Measurements from ENCODE around the gene ZNF112. TPM values are rescaled to one million over a fixed set of nuclear protein-coding genes. Genes with fewer than 3 reads are reported as not detected.

ZNF112 gene
- total RNA-seq, 1 experiment from 2014 or later: 8.2 TPM

GRCh38 chr19:44313231-44313630 is 43.2 kb downstream of the ZNF112 start:
- peaks cover 11% of the 10 kb centered on the region for H3K9me3 ChIP-seq (ENCODE audit: low read depth, low read length, poor library complexity, severe bottlenecking)
- intact Hi-C loops (cut with micrococcal nuclease; ENCODE audit: unreplicated experiment): no loop called here
- no peak for DNase-seq (ENCODE audit: low spot score)
- H3K36me3 ChIP-seq (ENCODE audit: insufficient read depth, low read length, poor library complexity, severe bottlenecking): no peaks in the 10 kb centered on the region
- TF ChIP-seq CTCF (conservative IDR thresholded peaks at IDR 0.05; ENCODE audit: low read depth, low read length): no peak
- TF ChIP-seq EZH2 (IDR thresholded peaks at IDR 0.05; ENCODE audit: borderline replicate concordance, low read depth, low read length, poor library complexity, severe bottlenecking): no peak
- no peak overlapping the region for H3K4me3 ChIP-seq (ENCODE audit: low read depth, low read length, poor library complexity, severe bottlenecking)
- no peaks in the 10 kb centered on the region for H3K4me1 ChIP-seq (ENCODE audit: insufficient read depth, low read length, poor library complexity, severe bottlenecking)
- CTCF ChIA-PET: no interaction called here
- no TSS peak for BruUV-seq (replicated peaks)
- POLR2A ChIA-PET (ENCODE audit: low non-redundant PET): no interaction called here
- no peak overlapping the region for H3K27ac ChIP-seq (ENCODE audit: low read depth, low read length, poor library complexity, severe bottlenecking)
- H3K27me3 ChIP-seq (replicated peaks; ENCODE audit: insufficient read depth, low read depth, low read length, poor library complexity): no peaks in the 10 kb centered on the region

- Histone ChIP-seq H3K27me3 (replicated peaks; ENCODE audit: insufficient read depth, low read depth, low read length, poor library complexity) (no peaks in the 10 kb centered on the region), H3K4me1 (ENCODE audit: insufficient read depth, low read length, poor library complexity, severe bottlenecking) (peaks cover 7% of the 10 kb centered on the region), H3K36me3 (ENCODE audit: insufficient read depth, low read length, poor library complexity, severe bottlenecking) (no peaks in the 10 kb centered on the region), H3K27ac (ENCODE audit: low read depth, low read length, poor library complexity, severe bottlenecking) (no peak overlapping the region), H3K9me3 (ENCODE audit: low read depth, low read length, poor library complexity, severe bottlenecking) (no peaks in the 10 kb centered on the region), H3K4me3 (ENCODE audit: low read depth, low read length, poor library complexity, severe bottlenecking) (no peak overlapping the region)
- no peak for TF ChIP-seq CTCF (conservative IDR thresholded peaks at IDR 0.05; ENCODE audit: low read depth, low read length)
- TF ChIP-seq EZH2 (IDR thresholded peaks at IDR 0.05; ENCODE audit: borderline replicate concordance, low read depth, low read length, poor library complexity, severe bottlenecking): no peak
- BruUV-seq (replicated peaks): no TSS peak
- ChIA-PET CTCF (no interaction called here), POLR2A (ENCODE audit: low non-redundant PET) (no interaction called here)
- no peak for DNase-seq (ENCODE audit: low spot score)
- intact Hi-C loops (cut with micrococcal nuclease; ENCODE audit: unreplicated experiment): no loop called here
Observed at GRCh38 chr19:44308011-44308410, 48.5 kb downstream of the ZNF112 start.

DNA sequence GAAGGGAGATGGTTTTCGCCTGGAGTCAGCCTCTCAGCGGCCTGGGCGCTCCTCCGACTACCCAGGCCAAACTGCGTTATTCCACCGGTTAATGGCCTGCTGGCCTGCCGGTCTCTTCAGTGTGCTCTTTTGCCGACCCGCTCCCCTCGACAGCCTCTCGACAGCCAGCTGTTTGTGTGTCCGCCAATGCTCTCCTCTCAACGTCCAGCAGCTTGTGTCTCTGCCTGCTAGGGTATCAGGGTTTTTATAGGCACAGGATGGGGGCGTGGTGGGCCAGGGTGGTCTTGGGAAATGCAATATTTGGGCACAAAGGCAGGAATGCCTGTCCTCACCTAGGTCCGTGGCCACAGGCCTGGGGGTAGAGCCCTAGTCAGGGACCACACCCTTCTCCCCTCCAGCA is 50.2 kb downstream of the ZNF112 start:
- no peak for TF ChIP-seq CTCF (conservative IDR thresholded peaks at IDR 0.05; ENCODE audit: low read depth, low read length)
- TF ChIP-seq EZH2 (IDR thresholded peaks at IDR 0.05; ENCODE audit: borderline replicate concordance, low read depth, low read length, poor library complexity, severe bottlenecking): no peak
- CTCF ChIA-PET: no interaction called here
- POLR2A ChIA-PET (ENCODE audit: low non-redundant PET): no interaction called here
- Histone ChIP-seq H3K4me3 (ENCODE audit: low read depth, low read length, poor library complexity, severe bottlenecking) (no peak overlapping the region), H3K27ac (ENCODE audit: low read depth, low read length, poor library complexity, severe bottlenecking) (no peak overlapping the region), H3K36me3 (ENCODE audit: insufficient read depth, low read length, poor library complexity, severe bottlenecking) (peaks cover 10% of the 10 kb centered on the region), H3K9me3 (ENCODE audit: low read depth, low read length, poor library complexity, severe bottlenecking) (no peaks in the 10 kb centered on the region), H3K27me3 (replicated peaks; ENCODE audit: insufficient read depth, low read depth, low read length, poor library complexity) (no peaks in the 10 kb centered on the region), H3K4me1 (ENCODE audit: insufficient read depth, low read length, poor library complexity, severe bottlenecking) (peaks cover 7% of the 10 kb centered on the region)
- no peak for DNase-seq (ENCODE audit: low spot score)
- intact Hi-C loops (cut with micrococcal nuclease; ENCODE audit: unreplicated experiment): no loop called here
- BruUV-seq (replicated peaks): no TSS peak
